H9 (cell line): ENCODE measurements around the gene GNB1L. TPM values are rescaled to one million over a fixed set of nuclear protein-coding genes. Genes with fewer than 3 reads are reported as not detected.
A peak's percentile ranks its signal among the peaks of the same experiment; 100 is the strongest.

Source experiments
- DNase-seq: peaks from one replicate; pipeline ENCODE4 v3.0.0-alpha.2; 2017
- H2AFZ ChIP-seq: one replicate; pipeline ENCODE4 v1.6.1; 2013; ENCODE audit warnings: mild to moderate bottlenecking, low read length, control low read depth, moderate library complexity
- H2AK5ac ChIP-seq: 2 replicates; pipeline ENCODE4 v1.6.1; 2013; ENCODE audit warnings: low read length, control low read depth, mixed read lengths; ENCODE audit not compliant: insufficient read length
- H2BK120ac ChIP-seq: one replicate; pipeline ENCODE4 v1.6.1; 2013; ENCODE audit warnings: low read depth, mild to moderate bottlenecking, low read length, control low read depth, inconsistent platforms; ENCODE audit not compliant: poor library complexity, severe bottlenecking
- H2BK12ac ChIP-seq: 2 replicates; pipeline ENCODE4 v1.6.1; 2013; ENCODE audit warnings: low read length, control low read depth, mixed read lengths, low read depth; ENCODE audit not compliant: insufficient read length
- H2BK15ac ChIP-seq: 2 replicates; pipeline ENCODE4 v1.6.1; 2013; ENCODE audit warnings: low read depth, low read length, control low read depth
- H2BK20ac ChIP-seq: one replicate; pipeline ENCODE4 v1.6.1; 2013; ENCODE audit warnings: low read depth, mild to moderate bottlenecking, low read length, control low read depth, inconsistent platforms; ENCODE audit not compliant: poor library complexity, severe bottlenecking
- H2BK5ac ChIP-seq: 2 replicates; pipeline ENCODE4 v1.6.1; 2013; ENCODE audit warnings: low read length, control low read depth, mixed read lengths; ENCODE audit not compliant: insufficient read length
- H3K14ac ChIP-seq: 2 replicates; pipeline ENCODE4 v1.6.1; 2013; ENCODE audit warnings: low read length, control low read depth; ENCODE audit not compliant: insufficient read depth
- H3K18ac ChIP-seq: 2 replicates; pipeline ENCODE4 v1.6.1; 2013; ENCODE audit warnings: low read depth, mild to moderate bottlenecking, mixed read lengths, low read length, control low read depth; ENCODE audit not compliant: insufficient read length
- H3K23ac ChIP-seq: 2 replicates; pipeline ENCODE4 v1.6.1; 2013; ENCODE audit warnings: low read length, control low read depth, mixed read lengths, low read depth; ENCODE audit not compliant: insufficient read length
- H3K23me2 ChIP-seq: 2 replicates; pipeline ENCODE4 v1.6.1; 2013; ENCODE audit warnings: low read depth, mild to moderate bottlenecking, mixed read lengths, low read length, control low read depth; ENCODE audit not compliant: insufficient read length, poor library complexity, severe bottlenecking
- H3K27ac ChIP-seq: 2 replicates; pipeline ENCODE4 v1.5.1; 2013; ENCODE audit warnings: low read length, control low read depth, mixed read lengths, low read depth; ENCODE audit not compliant: insufficient read length
- H3K27me3 ChIP-seq: 2 replicates; pipeline ENCODE4 v1.6.1; 2013; ENCODE audit warnings: low read length, control low read depth, inconsistent platforms; ENCODE audit not compliant: insufficient read depth
- H3K4ac ChIP-seq: 2 replicates; pipeline ENCODE4 v1.6.1; 2013; ENCODE audit warnings: low read depth, mild to moderate bottlenecking, control low read depth, inconsistent platforms, low read length, moderate library complexity
- H3K4me1 ChIP-seq: 2 replicates; pipeline ENCODE4 v1.6.1; 2013; ENCODE audit warnings: low read length, control low read depth, inconsistent platforms; ENCODE audit not compliant: insufficient read depth
- H3K4me2 ChIP-seq: 2 replicates; pipeline ENCODE4 v1.6.1; 2013; ENCODE audit warnings: low read length, control low read depth, mixed read lengths; ENCODE audit not compliant: insufficient read length, insufficient read depth
- H3K56ac ChIP-seq: 2 replicates; pipeline ENCODE4 v1.6.1; 2013; ENCODE audit warnings: low read depth, mild to moderate bottlenecking, mixed read lengths, low read length, control low read depth; ENCODE audit not compliant: insufficient read length
- H3K79me1 ChIP-seq: 2 replicates; pipeline ENCODE4 v1.6.1; 2013; ENCODE audit warnings: low read depth, mild to moderate bottlenecking, moderate library complexity, low read length, control low read depth, inconsistent platforms; ENCODE audit not compliant: insufficient read depth, poor library complexity, severe bottlenecking
- H3K79me2 ChIP-seq: 2 replicates; pipeline ENCODE4 v1.6.1; 2013; ENCODE audit warnings: low read length, control low read depth, inconsistent platforms; ENCODE audit not compliant: insufficient read depth
- H3K9ac ChIP-seq: 2 replicates; pipeline ENCODE4 v1.6.1; 2013; ENCODE audit warnings: low read length, control low read depth, mixed read lengths; ENCODE audit not compliant: insufficient read length; ENCODE audit errors: extremely low read depth
- H3K9me3 ChIP-seq: one replicate; pipeline ENCODE4 v1.6.1; 2013; ENCODE audit warnings: low read depth, low read length, inconsistent platforms; ENCODE audit not compliant: control insufficient read depth
- H3T11ph ChIP-seq: one replicate; pipeline ENCODE4 v1.6.1; 2013; ENCODE audit warnings: mild to moderate bottlenecking, low read length, control low read depth, inconsistent platforms
- H4K20me1 ChIP-seq: one replicate; pipeline ENCODE4 v1.6.1; 2013; ENCODE audit not compliant: control insufficient read depth, insufficient read length, insufficient read depth
- H4K5ac ChIP-seq: 2 replicates; pipeline ENCODE4 v1.6.1; 2013; ENCODE audit warnings: low read depth, mild to moderate bottlenecking, mixed read lengths, low read length, control low read depth; ENCODE audit not compliant: insufficient read length
- H4K8ac ChIP-seq: replicated peaks from 2 replicates; pipeline ENCODE4 v1.6.1; 2013; ENCODE audit warnings: low read length, control low read depth, mixed read lengths, low read depth; ENCODE audit not compliant: insufficient read length
- H4K91ac ChIP-seq: 2 replicates; pipeline ENCODE4 v1.6.1; 2013; ENCODE audit warnings: low read depth, mild to moderate bottlenecking, moderate library complexity, mixed read lengths, low read length, control low read depth; ENCODE audit not compliant: insufficient read length
- H3K27ac Mint-ChIP-seq, 3 experiments: 2 replicates in 2 of 3; 3 replicates in 1 of 3; pipeline ENCODE4 v1.8.0; 2020 to 2021; ENCODE audit warnings: mixed read lengths in 3 of 3, mild to moderate bottlenecking in 1 of 3, moderate library complexity in 1 of 3
- H3K27me3 Mint-ChIP-seq: 2 replicates; pipeline ENCODE4 v1.8.0; 2021; ENCODE audit warnings: low read depth, mild to moderate bottlenecking, moderate library complexity, mixed read lengths
- H3K36me3 Mint-ChIP-seq, 3 experiments: 2 replicates in 2 of 3; 3 replicates in 1 of 3; pipeline ENCODE4 v1.8.0; 2020 to 2021; ENCODE audit warnings: low read depth in 3 of 3, mixed read lengths in 3 of 3; ENCODE audit not compliant: insufficient read depth in 1 of 3
- H3K4me1 Mint-ChIP-seq, 2 experiments: 2 replicates each; pipeline ENCODE4 v1.8.0; 2020; ENCODE audit warnings: mixed read lengths in 2 of 2
- H3K4me3 Mint-ChIP-seq, 2 experiments: 2 replicates in 1 of 2; 3 replicates in 1 of 2; pipeline ENCODE4 v1.8.0; 2020 to 2021; ENCODE audit warnings: mild to moderate bottlenecking in 2 of 2, mixed read lengths in 2 of 2, moderate library complexity in 1 of 2
- H3K9me3 Mint-ChIP-seq, 2 experiments: 2 replicates in 1 of 2; 3 replicates in 1 of 2; pipeline ENCODE4 v1.8.0; 2020; ENCODE audit warnings: mild to moderate bottlenecking in 2 of 2, mixed read lengths in 2 of 2, moderate library complexity in 1 of 2
- WGBS: extraction: QIAGEN DNeasy Blood & Tissue Kit; methylation state at CpG from one replicate; pipeline ENCODE4 v1.1.7; 2013; ENCODE audit warnings: missing lambda C conversion rate, low lambda C conversion rate, mixed read lengths; ENCODE audit not compliant: insufficient read length; ENCODE audit errors: extremely low coverage; 5-methylcytosine and 5-hydroxymethylcytosine counted together
- total RNA-seq: library from RNA; stranded (reverse); gene quantifications from 2 replicates; pipeline ENCODE4 v1.2.1, GENCODE V29; 2021
- TF ChIP-seq, protein P1 (sequence below): fragments of 200-600 bp; sonication (generic); conservative IDR thresholded peaks from 3 replicates; pipeline ENCODE4 v1.8.0; 2021; ENCODE audit warnings: antibody characterized with exemption, mild to moderate bottlenecking

GNB1L gene
- total RNA-seq, 1 experiment from 2014 or later: 22.4 TPM

DNA sequence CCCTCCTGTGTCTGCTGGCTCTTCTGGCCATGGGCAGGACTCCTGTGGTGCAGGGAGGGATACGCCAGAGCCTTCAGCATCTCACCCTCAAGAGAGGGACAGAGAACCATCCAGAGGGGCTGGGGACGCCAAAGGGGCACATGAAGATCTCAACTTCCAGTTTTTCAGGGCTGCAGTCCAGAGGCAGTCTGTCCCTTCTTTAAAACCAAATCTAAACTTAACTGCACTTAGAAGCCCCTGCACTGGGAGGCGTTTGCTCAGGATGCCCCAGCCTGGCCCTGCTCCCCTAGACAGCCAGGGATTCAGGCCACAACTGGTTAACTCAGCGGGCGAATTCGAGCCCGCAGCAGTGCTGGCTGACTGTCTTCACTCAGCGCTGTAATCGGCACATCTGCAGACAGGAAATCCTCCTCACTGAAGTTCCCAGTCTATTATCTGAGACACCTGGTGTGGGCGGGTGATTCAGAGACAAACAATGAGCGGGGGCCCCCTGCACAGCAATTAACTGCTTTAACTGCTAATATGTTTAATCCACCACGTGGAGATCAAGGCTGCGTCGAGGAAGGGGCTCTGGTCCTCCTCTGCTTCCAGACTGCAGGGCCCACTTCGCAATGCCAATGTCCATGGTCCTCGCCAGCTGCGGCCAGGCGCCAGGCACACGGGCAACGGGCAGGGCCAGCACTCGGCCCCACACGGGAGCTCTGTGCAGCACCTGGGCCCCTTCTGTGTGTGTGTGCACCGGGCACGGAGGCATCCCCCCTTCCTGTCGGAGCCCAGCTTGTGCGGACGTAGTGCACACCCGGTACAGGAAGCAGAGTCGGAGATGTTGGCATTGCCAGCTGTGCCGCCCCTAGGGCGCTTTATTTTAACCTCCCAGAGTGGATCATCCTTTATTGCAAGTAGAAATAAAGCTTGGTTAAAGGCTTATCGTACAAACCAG, 36.9 kb upstream of the GNB1L start:
- Mint-ChIP-seq H3K9me3 (no peaks in the 10 kb centered on the region), H3K4me1 (peaks cover 25 to 28% of the 10 kb centered on the region in 2 experiments), H3K27ac (peak overlapping the region in 2 of 3 experiments; percentile 65 to 90; a peak in 3 of 7 replicates), H3K27me3 (no peaks in the 10 kb centered on the region; the same call in 1 of the 2 replicates), H3K4me3 (no peak overlapping the region), H3K36me3 (peaks cover 0 to 7% (median 6%) of the 10 kb centered on the region in 3 experiments; a peak in 2 of 7 replicates)
- no peak overlapping the region for H3K9ac ChIP-seq
- no peak overlapping the region for H2BK120ac ChIP-seq
- no peak overlapping the region for H3K4me2 ChIP-seq
- no CpG with 5 or more reads among the region's 32 CpGs for WGBS
- H3K27me3 ChIP-seq: no peaks in the 10 kb centered on the region; the same call in 1 of the 2 replicates
- peak; percentile 83 for DNase-seq
- TF ChIP-seq, protein P1, sequence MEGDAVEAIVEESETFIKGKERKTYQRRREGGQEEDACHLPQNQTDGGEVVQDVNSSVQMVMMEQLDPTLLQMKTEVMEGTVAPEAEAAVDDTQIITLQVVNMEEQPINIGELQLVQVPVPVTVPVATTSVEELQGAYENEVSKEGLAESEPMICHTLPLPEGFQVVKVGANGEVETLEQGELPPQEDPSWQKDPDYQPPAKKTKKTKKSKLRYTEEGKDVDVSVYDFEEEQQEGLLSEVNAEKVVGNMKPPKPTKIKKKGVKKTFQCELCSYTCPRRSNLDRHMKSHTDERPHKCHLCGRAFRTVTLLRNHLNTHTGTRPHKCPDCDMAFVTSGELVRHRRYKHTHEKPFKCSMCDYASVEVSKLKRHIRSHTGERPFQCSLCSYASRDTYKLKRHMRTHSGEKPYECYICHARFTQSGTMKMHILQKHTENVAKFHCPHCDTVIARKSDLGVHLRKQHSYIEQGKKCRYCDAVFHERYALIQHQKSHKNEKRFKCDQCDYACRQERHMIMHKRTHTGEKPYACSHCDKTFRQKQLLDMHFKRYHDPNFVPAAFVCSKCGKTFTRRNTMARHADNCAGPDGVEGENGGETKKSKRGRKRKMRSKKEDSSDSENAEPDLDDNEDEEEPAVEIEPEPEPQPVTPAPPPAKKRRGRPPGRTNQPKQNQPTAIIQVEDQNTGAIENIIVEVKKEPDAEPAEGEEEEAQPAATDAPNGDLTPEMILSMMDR: peak; percentile 35; the same call in 1 of the 3 replicates
- peak overlapping the region; percentile 71 for H3K18ac ChIP-seq
- no peak overlapping the region for H2BK5ac ChIP-seq
- no peak overlapping the region for H4K8ac ChIP-seq
- H3K27ac ChIP-seq: no peak overlapping the region
- H3K9me3 ChIP-seq: no peaks in the 10 kb centered on the region
- no peaks in the 10 kb centered on the region for H4K20me1 ChIP-seq
- no peaks in the 10 kb centered on the region for H3K79me2 ChIP-seq
- no peak overlapping the region for H2BK20ac ChIP-seq
- no peaks in the 10 kb centered on the region for H3K23me2 ChIP-seq
- no peak overlapping the region for H3T11ph ChIP-seq
- no peak overlapping the region for H3K4ac ChIP-seq
- no peaks in the 10 kb centered on the region for H3K79me1 ChIP-seq
- no peak overlapping the region for H4K91ac ChIP-seq
- H2AK5ac ChIP-seq: no peak overlapping the region
- peak overlapping the region; percentile 26 for H2BK12ac ChIP-seq
- H3K4me1 ChIP-seq: peaks cover 5% of the 10 kb centered on the region; the same call in 1 of the 2 replicates
- no peak overlapping the region for H3K56ac ChIP-seq
- H2BK15ac ChIP-seq: no peak overlapping the region
- H4K5ac ChIP-seq: no peak overlapping the region
- no peak overlapping the region for H3K23ac ChIP-seq
- no peak overlapping the region for H2AFZ ChIP-seq
- H3K14ac ChIP-seq: peak overlapping the region; percentile 87; the same call in 1 of the 2 replicates
